Germinal center (tissue), 1 donor: ENCODE results near the gene KCNT1.

Experiments used
- DNase-seq: peaks from one replicate; pipeline ENCODE4 v3.0.0; 2012; ENCODE audit warnings: mixed read lengths, low spot score

KCNT1 gene

GRCh38 chr9:135673941-135674340, 28.0 kb upstream of the KCNT1 start:
- DNase-seq: no peak

DNA sequence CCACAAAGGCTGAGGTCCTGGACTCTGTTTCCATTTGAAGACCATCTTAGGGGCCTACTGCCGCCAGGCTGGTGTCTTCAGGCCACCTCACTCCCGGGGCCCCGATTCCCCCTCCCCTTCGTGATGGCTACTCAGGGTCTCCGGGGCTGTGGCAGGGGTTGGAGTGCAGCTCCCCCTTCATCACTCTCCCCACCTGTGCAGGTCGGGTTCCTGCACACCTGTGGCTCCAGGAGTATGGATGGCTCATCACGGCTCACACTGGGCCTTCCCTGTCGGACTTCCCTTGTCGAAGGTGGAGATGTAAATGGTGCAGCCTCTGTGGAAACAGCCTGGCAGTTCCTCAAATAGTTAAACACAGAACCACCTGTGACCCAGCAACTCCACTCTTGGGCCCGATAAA, 27.0 kb upstream of the KCNT1 start:
- DNase-seq: no peak

DNA sequence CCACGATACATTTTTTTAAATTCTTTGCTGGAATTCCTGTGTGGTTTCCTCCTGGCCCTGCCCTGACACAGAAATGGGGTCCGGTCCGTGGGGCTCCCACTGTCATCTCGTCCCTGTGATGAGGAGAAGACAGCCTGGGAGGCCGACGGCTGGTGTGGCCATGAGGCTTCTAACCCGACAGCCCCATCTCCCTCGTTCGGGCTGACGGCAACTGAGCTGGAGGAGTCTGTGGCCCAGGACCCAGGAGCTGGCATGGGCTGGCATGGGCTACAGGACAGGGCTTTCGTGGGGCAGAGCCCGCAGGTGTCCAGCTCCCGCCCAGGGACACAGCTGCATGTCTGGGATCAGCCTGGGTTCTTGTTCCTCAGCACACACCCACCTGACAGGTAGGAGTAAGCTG, 25.1 kb upstream of the KCNT1 start:
- DNase-seq: no peak

- no peak for DNase-seq
These were observed 24.3 kb upstream of the KCNT1 start for GRCh38 chr9:135677641-135678168.

DNA sequence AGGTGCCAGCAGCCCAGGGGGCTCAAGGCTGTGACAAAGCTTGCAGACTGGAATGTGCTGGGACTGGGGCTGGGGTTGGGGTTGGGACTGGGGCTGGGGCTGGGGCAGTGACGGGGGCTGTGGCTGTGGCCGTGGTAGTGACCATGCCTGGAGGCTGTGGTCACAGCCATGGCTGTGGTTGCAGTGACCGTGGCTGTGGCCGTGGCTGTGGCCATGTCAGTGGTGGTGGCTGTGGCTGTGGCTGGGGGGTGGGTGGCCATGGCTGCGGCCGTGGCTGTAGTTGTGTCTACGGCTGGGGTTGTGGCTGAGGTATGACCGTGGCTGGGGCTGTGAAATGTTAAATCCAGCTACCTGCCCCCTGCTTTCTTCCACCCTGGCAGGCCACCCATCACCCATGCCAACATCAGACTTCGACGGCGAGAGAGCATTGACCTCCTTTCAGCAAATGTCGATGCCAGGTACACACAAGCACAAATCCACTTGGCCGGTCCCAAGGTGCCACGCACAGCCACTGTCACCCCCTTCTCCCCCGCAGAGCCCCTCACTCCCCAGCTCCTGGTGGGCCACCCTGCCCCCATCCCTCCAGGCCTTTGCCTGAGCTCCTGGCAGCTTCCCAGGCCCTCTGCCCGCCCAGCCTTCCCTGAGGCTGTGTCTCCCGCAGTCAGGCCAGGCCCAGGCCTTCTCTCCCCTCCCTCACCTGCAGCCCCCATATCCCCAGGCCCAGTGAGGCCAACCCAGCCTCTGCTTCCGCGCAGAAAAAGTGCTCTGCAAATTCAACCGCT, 23.6 kb upstream of the KCNT1 start:
- DNase-seq: no peak

DNA sequence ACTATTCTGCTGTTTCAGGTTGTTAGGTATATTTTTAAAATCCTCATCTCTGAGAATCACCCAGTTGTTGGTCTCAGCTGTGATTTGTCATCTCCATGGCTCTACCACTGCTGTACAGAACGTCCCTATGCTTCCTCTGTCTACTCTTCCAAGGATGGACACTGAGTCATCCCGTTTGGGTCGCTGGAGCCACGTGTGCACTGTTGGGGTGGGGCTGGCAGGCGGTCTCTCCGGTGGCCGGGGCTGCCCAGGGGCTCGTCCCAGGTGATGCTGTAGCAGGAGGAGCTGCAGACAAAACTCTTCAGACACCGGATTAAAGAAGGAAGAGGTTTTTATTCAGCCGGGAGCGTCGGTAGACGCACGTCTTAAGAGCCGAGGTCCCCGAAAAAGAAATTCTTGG, 21.9 kb upstream of the KCNT1 start:
- no peak for DNase-seq

- DNase-seq: no peak
These were observed 20.8 kb upstream of the KCNT1 start for GRCh38 chr9:135681161-135681560.

- no peak for DNase-seq
These were observed 18.5 kb upstream of the KCNT1 start for GRCh38 chr9:135683401-135684034.

DNA sequence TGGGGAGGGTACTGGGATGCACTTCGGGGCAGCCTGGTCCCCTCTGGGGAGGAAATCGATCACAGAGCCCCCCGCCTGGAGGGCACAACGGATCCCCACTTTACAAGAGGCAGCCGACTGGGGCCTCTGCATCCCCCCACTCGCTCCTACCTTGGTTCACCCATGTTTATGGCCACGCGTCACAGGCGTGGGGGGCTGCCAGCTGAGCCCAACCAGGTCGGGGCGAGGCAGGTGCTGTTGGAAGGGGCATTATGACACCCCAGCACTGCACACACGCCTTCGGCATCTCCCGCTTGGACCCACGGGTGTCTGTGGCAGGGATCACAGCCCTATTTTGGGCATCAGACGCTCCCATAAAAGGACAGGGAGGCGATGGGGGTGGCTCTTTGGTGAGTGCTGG, 17.3 kb upstream of the KCNT1 start:
- DNase-seq: no peak

DNA sequence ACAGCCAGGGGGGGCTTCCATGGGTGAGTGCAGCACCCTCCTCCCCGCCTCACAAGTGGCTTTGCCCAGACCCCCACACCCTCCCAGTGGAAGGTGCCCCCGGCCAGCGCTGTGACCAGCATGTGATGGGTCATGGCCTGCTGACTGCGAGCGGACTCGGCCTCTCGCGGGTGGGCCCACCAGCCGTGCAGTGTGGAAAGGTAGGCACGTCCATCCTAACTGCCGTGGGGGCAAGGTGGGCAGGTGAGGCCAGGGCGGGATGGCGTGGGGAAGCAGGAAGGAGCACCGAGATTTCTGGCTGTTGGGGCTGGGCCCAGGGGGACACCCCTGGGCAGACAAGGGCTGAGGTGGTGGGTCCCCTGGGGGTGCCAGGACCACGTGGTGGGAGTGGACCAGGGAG, 14.8 kb upstream of the KCNT1 start:
- no peak for DNase-seq

DNA sequence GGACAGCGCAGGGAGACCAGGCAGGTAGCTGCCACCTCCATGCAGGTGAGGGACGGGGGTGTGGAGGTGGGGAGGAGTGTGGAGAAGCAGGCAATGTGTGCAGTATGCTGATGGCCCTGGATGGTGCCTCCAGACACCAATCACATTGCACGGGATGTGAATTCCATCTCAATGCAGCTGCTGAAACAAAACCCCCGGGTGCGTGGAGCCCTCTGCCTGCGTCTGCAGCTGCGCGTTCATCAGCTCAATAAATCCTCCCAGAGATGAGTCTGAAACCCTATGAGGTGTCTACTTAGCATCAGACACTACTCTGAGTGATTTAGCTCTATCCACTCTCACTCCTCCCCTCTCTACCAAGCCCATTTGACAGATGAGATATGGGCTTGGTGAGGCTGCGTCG, 13.0 kb upstream of the KCNT1 start:
- DNase-seq: no peak

DNA sequence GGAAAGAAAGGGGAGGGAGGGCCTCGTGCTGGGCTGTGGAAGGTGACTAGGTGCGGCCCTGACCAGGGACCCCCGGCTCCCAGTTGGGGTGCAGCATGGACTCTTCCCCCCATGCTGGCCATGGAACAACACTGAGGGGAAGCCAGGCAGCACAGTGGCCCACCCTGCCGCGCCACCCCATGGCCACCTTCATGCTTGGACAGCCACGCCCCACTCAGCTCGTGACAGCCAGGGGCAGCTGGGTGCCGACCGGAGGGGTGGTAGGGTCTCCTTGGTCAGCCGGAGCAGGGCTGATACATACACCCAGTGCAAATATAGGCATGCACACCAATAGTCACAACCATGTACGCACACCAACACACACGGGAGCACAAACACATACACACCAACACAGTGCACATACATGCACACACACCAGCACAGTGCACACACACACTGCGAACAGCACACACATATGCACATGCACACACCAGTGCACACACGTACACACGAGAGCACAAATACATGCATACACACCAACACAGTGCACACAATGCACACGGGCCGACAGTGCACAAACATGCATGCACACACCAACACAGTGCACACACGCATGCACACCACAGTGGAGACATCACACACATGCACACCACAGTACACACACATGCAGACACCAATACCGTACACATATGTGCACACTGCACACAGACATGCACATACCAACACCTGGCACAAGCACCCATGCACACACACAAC, 11.0 kb upstream of the KCNT1 start:
- no peak for DNase-seq

GRCh38 chr9:135692410-135692809, 9.6 kb upstream of the KCNT1 start:
- no peak for DNase-seq

GRCh38 chr9:135693265-135693664, 8.7 kb upstream of the KCNT1 start:
- DNase-seq: no peak

DNA sequence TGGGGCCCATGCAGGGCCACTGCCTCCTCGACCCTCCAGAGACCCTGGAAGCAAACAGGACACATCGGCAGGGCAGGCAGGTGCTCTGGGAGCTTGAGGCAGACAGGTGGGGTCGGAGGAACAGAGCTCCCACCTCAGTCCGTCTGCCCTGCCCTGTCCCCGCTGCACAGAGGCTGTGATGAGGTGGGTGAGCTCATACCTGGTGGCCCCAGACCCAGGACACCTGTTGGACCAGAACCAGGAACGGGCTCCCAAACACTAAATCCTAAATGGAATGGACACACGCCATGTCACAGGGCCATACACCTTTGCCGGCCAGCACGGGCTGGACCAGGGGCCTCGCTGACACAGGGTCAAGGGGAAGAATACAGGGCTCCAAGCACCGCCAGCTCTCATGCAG, 8.2 kb upstream of the KCNT1 start:
- DNase-seq: no peak

DNA sequence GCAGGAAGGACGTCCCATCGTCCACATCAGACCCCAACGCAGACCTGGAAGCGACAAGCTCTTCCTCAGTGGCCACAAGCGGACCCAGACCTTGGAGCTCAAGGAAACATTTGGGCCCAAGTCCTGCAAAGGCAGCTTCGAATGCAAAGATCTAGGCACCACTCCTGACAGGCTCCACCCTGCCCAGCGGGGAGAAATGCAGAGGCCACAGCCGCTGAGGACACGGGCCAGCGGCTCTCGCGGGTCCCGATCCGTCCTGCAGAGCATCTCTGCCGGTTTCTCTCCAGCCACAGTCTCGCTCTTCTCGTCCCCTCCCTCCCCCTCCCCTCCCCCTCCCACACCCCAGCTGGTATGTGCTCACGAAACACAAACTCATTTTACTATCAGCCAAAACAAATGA, 7.6 kb upstream of the KCNT1 start:
- DNase-seq: no peak

DNA sequence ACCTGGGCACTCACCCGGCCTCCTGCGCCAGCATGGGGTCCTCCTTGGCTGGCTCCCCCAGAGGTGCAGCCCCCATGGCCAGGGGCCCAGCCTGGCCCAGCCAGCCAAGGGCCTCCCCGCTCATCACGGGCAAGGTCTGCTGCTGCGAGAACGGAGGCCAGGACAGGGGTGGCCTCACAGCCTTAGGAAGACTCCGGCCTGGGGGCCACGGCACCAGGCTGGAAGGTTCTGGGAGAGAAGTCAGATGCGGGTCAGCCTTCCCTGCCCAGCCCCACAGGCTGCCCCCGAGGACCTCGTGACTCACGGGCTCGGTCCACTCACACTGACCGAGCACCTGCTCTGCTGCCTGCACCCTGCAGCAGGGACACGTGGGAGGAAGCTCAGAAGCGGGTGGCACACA, 6.9 kb upstream of the KCNT1 start:
- no peak for DNase-seq

DNA sequence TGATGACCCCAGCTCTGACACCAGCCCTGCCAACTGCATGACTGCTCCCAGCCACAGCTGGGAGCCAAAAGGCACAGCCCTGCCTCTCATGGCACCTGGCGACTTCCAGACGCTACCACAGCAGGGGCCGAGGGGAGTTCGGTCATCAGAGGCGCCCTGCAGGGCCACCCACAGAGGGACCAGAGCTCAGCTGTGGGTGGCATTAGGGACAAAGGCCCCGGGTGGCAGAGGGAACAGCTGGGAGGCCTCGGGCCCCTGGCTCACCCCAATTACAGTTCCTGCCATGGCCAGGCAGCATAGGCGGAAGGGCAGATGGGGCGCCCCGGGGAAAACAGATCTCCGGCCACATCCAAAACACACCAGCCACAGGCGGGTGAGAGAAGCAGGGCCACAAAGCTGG, 6.3 kb upstream of the KCNT1 start:
- DNase-seq: no peak

- no peak for DNase-seq
These were observed 5.5 kb upstream of the KCNT1 start for GRCh38 chr9:135696446-135696845.

DNA sequence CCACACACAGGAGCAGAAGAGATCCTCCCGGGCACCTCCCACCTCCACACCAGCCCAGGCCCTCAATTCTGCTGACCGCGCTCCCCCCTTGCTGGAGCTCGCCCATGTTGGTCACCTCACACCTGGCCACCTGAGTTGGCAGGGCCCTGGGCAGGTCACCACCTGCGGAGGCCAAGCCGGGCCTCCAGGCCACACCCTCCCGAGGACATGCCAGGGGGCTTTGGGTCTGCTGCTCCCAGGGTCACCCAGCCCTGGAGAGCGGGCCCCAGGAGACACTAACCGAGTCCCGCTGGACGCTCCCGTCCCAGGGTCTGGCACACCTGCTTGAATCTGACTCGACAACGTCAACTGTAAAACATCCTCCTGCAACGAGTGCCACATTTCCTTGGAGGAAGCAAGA, 4.8 kb upstream of the KCNT1 start:
- no peak for DNase-seq

DNA sequence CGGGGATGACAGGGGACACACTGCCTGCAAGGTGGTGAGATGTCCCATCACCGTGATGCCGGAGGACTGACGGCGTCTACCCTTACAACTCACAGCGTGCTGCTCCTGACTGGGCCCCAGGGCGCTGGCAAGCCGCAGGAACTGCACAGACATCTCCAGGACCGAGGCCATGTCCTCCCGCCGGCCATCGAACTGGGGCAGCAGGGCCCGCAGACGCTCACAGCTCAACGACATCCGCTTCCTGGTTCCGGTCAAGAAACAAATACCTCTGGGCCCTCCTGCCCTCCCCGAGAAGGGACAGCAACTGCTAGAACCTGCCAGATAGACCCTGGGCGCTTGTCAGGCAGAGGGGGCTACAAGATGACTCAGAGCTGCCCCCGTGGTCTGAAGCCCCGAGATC, 3.7 kb upstream of the KCNT1 start:
- no peak for DNase-seq

GRCh38 chr9:135698767-135699166, 3.2 kb upstream of the KCNT1 start:
- no peak for DNase-seq

DNA sequence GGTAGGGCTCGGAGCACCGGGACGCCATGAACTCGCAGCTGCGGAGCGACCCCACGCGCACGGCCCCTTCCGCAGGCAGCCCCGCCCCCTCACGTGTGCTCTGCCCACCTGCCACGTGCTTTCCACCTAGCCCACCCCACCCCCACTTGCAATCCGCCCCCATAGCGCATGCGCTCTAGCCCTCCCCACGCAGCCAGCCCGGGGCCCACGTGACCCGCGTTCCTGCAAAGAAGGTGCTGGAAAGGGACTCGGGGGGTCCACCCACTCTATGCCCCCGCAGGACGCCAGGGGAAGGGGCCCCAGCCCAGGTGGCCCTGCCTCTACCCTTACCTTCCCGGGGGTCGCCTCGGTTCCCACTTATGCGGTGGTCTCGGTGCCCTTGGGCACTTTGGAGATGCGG, 2.5 kb upstream of the KCNT1 start, which contains the start of gene SOHLH1:
Gene SOHLH1, minus strand, starts transcription at position 42 of the 400 bp plus-strand sequence. Its CDS starts 14 bp downstream, at position 28.
- no peak for DNase-seq
